ENCODE measurements around the gene CTCF.

Gene CTCF

GRCh38 chr16:67544329-67544841 lies 17.9 kb upstream of the CTCF start:
- H3K4me1 ChIP-seq (ENCODE audit: insufficient read depth, low read length), result no peaks in the 10 kb centered on the region
- H3K4me3 ChIP-seq (ENCODE audit: low read length), result no peak overlapping the region
- peaks cover 30% of the 10 kb centered on the region for H3K27me3 ChIP-seq (ENCODE audit: insufficient read depth, low read length)
- no peaks in the 10 kb centered on the region for H3K9me3 ChIP-seq (ENCODE audit: insufficient read depth, low read depth, low read length)
- no peak overlapping the region for H3K27ac ChIP-seq (ENCODE audit: low read length)
- H3K9ac ChIP-seq (ENCODE audit: low read depth, low read length), result no peak overlapping the region
- H3K36me3 ChIP-seq (ENCODE audit: insufficient read depth, low read depth, low read length), result no peaks in the 10 kb centered on the region

GRCh38 chr16:67544844-67545664 lies 17.3 kb upstream of the CTCF start:
- H3K27me3 ChIP-seq (ENCODE audit: insufficient read depth, low read length), result peaks cover 23% of the 10 kb centered on the region; the same call in 1 of the 2 replicates
- no peak overlapping the region for H3K4me3 ChIP-seq (ENCODE audit: low read length)
- no peaks in the 10 kb centered on the region for H3K36me3 ChIP-seq (ENCODE audit: insufficient read depth, low read depth, low read length)
- H3K4me1 ChIP-seq (ENCODE audit: insufficient read depth, low read length), result no peaks in the 10 kb centered on the region
- no peak overlapping the region for H3K9ac ChIP-seq (ENCODE audit: low read depth, low read length)
- no peak overlapping the region for H3K27ac ChIP-seq (ENCODE audit: low read length)
- H3K9me3 ChIP-seq (ENCODE audit: insufficient read depth, low read depth, low read length), result no peaks in the 10 kb centered on the region

- H3K36me3 ChIP-seq (ENCODE audit: insufficient read depth, low read depth, low read length), result no peaks in the 10 kb centered on the region
- no peak overlapping the region for H3K9ac ChIP-seq (ENCODE audit: low read depth, low read length)
- H3K9me3 ChIP-seq (ENCODE audit: insufficient read depth, low read depth, low read length), result no peaks in the 10 kb centered on the region
- no peaks in the 10 kb centered on the region for H3K4me1 ChIP-seq (ENCODE audit: insufficient read depth, low read length)
- H3K27me3 ChIP-seq (ENCODE audit: insufficient read depth, low read length), result peaks cover 18% of the 10 kb centered on the region; the same call in 1 of the 2 replicates
- no peak overlapping the region for H3K4me3 ChIP-seq (ENCODE audit: low read length)
- H3K27ac ChIP-seq (ENCODE audit: low read length), result no peak overlapping the region
Measured at GRCh38 chr16:67545665-67546024, 16.7 kb upstream of the CTCF start.

GRCh38 chr16:67546091-67546501 lies 16.2 kb upstream of the CTCF start:
- H3K27me3 ChIP-seq (ENCODE audit: insufficient read depth, low read length), result peaks cover 13% of the 10 kb centered on the region; the same call in 1 of the 2 replicates
- no peaks in the 10 kb centered on the region for H3K4me1 ChIP-seq (ENCODE audit: insufficient read depth, low read length)
- H3K36me3 ChIP-seq (ENCODE audit: insufficient read depth, low read depth, low read length), result no peaks in the 10 kb centered on the region
- H3K9me3 ChIP-seq (ENCODE audit: insufficient read depth, low read depth, low read length), result no peaks in the 10 kb centered on the region
- H3K4me3 ChIP-seq (ENCODE audit: low read length), result no peak overlapping the region
- no peak overlapping the region for H3K9ac ChIP-seq (ENCODE audit: low read depth, low read length)
- H3K27ac ChIP-seq (ENCODE audit: low read length), result no peak overlapping the region

- Histone ChIP-seq H3K27ac (ENCODE audit: low read length) (no peak overlapping the region), H3K9ac (ENCODE audit: low read depth, low read length) (no peak overlapping the region)
Measured at GRCh38 chr16:67546761-67547422, 15.4 kb upstream of the CTCF start.

GRCh38 chr16:67547423-67548264 lies 14.7 kb upstream of the CTCF start:
- no peaks in the 10 kb centered on the region for H3K36me3 ChIP-seq (ENCODE audit: insufficient read depth, low read depth, low read length)
- no peaks in the 10 kb centered on the region for H3K4me1 ChIP-seq (ENCODE audit: insufficient read depth, low read length)
- H3K4me3 ChIP-seq (ENCODE audit: low read length), result no peak overlapping the region
- no peak overlapping the region for H3K27ac ChIP-seq (ENCODE audit: low read length)
- no peaks in the 10 kb centered on the region; the same call in 1 of the 2 replicates for H3K27me3 ChIP-seq (ENCODE audit: insufficient read depth, low read length)
- H3K9ac ChIP-seq (ENCODE audit: low read depth, low read length), result no peak overlapping the region
- H3K9me3 ChIP-seq (ENCODE audit: insufficient read depth, low read depth, low read length), result no peaks in the 10 kb centered on the region

More at GRCh38 chr16:67546761-67547422, 15.4 kb upstream of the CTCF start:
- Histone ChIP-seq H3K27me3 (ENCODE audit: insufficient read depth, low read length) (peaks cover 5% of the 10 kb centered on the region; the same call in 1 of the 2 replicates), H3K4me1 (ENCODE audit: insufficient read depth, low read length) (no peaks in the 10 kb centered on the region), H3K36me3 (ENCODE audit: insufficient read depth, low read depth, low read length) (no peaks in the 10 kb centered on the region), H3K9me3 (ENCODE audit: insufficient read depth, low read depth, low read length) (no peaks in the 10 kb centered on the region), H3K4me3 (ENCODE audit: low read length) (no peak overlapping the region)

GRCh38 chr16:67548265-67549126 lies 13.8 kb upstream of the CTCF start:
- Histone ChIP-seq H3K27ac (ENCODE audit: low read length) (no peak overlapping the region), H3K4me1 (ENCODE audit: insufficient read depth, low read length) (no peaks in the 10 kb centered on the region), H3K4me3 (ENCODE audit: low read length) (no peak overlapping the region), H3K36me3 (ENCODE audit: insufficient read depth, low read depth, low read length) (no peaks in the 10 kb centered on the region), H3K9ac (ENCODE audit: low read depth, low read length) (no peak overlapping the region), H3K27me3 (ENCODE audit: insufficient read depth, low read length) (no peaks in the 10 kb centered on the region; the same call in 1 of the 2 replicates), H3K9me3 (ENCODE audit: insufficient read depth, low read depth, low read length) (no peaks in the 10 kb centered on the region)

- H3K9me3 ChIP-seq (ENCODE audit: insufficient read depth, low read depth, low read length), result no peaks in the 10 kb centered on the region
- H3K4me1 ChIP-seq (ENCODE audit: insufficient read depth, low read length), result no peaks in the 10 kb centered on the region; the same call in 1 of the 2 replicates
- H3K27ac ChIP-seq (ENCODE audit: low read length), result no peak overlapping the region
- H3K27me3 ChIP-seq (ENCODE audit: insufficient read depth, low read length), result no peaks in the 10 kb centered on the region; the same call in 1 of the 2 replicates
- H3K36me3 ChIP-seq (ENCODE audit: insufficient read depth, low read depth, low read length), result peaks cover 4% of the 10 kb centered on the region; the same call in 1 of the 2 replicates
- H3K9ac ChIP-seq (ENCODE audit: low read depth, low read length), result no peak overlapping the region
- H3K4me3 ChIP-seq (ENCODE audit: low read length), result no peak overlapping the region
Measured at GRCh38 chr16:67549240-67549639, 13.1 kb upstream of the CTCF start.

GRCh38 chr16:67549936-67550335 lies 12.4 kb upstream of the CTCF start:
- no peaks in the 10 kb centered on the region; the same call in 1 of the 2 replicates for H3K4me1 ChIP-seq (ENCODE audit: insufficient read depth, low read length)
- H3K27ac ChIP-seq (ENCODE audit: low read length), result no peak overlapping the region
- no peaks in the 10 kb centered on the region for H3K9me3 ChIP-seq (ENCODE audit: insufficient read depth, low read depth, low read length)
- no peak overlapping the region for H3K9ac ChIP-seq (ENCODE audit: low read depth, low read length)
- no peak overlapping the region for H3K4me3 ChIP-seq (ENCODE audit: low read length)
- peaks cover 6% of the 10 kb centered on the region; the same call in 1 of the 2 replicates for H3K36me3 ChIP-seq (ENCODE audit: insufficient read depth, low read depth, low read length)
- no peaks in the 10 kb centered on the region; the same call in 1 of the 2 replicates for H3K27me3 ChIP-seq (ENCODE audit: insufficient read depth, low read length)

- Histone ChIP-seq H3K27me3 (ENCODE audit: insufficient read depth, low read length) (no peaks in the 10 kb centered on the region), H3K9ac (ENCODE audit: low read depth, low read length) (no peak overlapping the region), H3K9me3 (ENCODE audit: insufficient read depth, low read depth, low read length) (no peaks in the 10 kb centered on the region), H3K36me3 (ENCODE audit: insufficient read depth, low read depth, low read length) (peaks cover 6% of the 10 kb centered on the region; the same call in 1 of the 2 replicates), H3K4me1 (ENCODE audit: insufficient read depth, low read length) (no peaks in the 10 kb centered on the region; the same call in 1 of the 2 replicates), H3K4me3 (ENCODE audit: low read length) (no peak overlapping the region), H3K27ac (ENCODE audit: low read length) (no peak overlapping the region)
Measured at GRCh38 chr16:67551091-67551490, 11.2 kb upstream of the CTCF start.
